A549 (cell line): ENCODE data around the gene DMRTA2. TPM values are rescaled to one million over a fixed set of nuclear protein-coding genes. Genes with fewer than 3 reads are reported as not detected.

Experiments
- ATAC-seq, 2 experiments: fragments of 200-7000 bp in 1 of 2; fragments of >200 bp in 1 of 2; cut with Nextera tagmentation in 1 of 2; cut with Tn5 transposase in 1 of 2; 3 replicates each; pipeline versions ENCODE4 v1.8.0 to v1.9.1; 2018 to 2020; ENCODE audit warnings: mild to moderate bottlenecking in 1 of 2, moderate library complexity in 1 of 2
- CTCF ChIA-PET: fragments of 300-600 bp; sonication (Branson Sonifier 250); formaldehyde crosslinking; extraction: SDS; loops from one replicate; lab custom pipeline; 2021; ENCODE audit warnings: antibody characterized with exemption, inconsistent platforms; lab: Yijun Ruan, JAX
- POLR2A ChIA-PET: fragments of 350-600 bp; formaldehyde crosslinking; extraction: SDS; loops from one replicate; lab custom pipeline; 2021; ENCODE audit warnings: antibody characterized with exemption, inconsistent platforms; lab: Yijun Ruan, JAX
- DNase-seq, 2 experiments: peaks; one replicate each; pipeline versions ENCODE4 v3.0.0 to v3.0.0-alpha.2; 2011 to 2016; ENCODE audit warnings: low read depth in 1 of 2, low spot score in 1 of 2
- FAIRE-seq: peaks from 2 replicates; lab custom pipeline; 2011; peaks lifted over from hg19 to GRCh38; lab: Jason Lieb, UNC
- H3K27ac ChIP-seq, 2 experiments: fragments of >200 bp; sonication (Bioruptor Twin); formaldehyde crosslinking; 3 replicates each; pipeline ENCODE4 v1.5.1; 2016 to 2017
- H3K4me1 ChIP-seq: fragments of >200 bp; sonication (Bioruptor Twin); formaldehyde crosslinking; 3 replicates; pipeline ENCODE4 v1.6.1; 2016
- H3K4me2 ChIP-seq: fragments of >200 bp; sonication (Bioruptor Twin); formaldehyde crosslinking; 3 replicates; pipeline ENCODE4 v1.6.1; 2016
- H3K4me3 ChIP-seq: fragments of >200 bp; sonication (Bioruptor Twin); formaldehyde crosslinking; 3 replicates; pipeline ENCODE4 v1.5.1; 2016
- H3K9me3 ChIP-seq: fragments of >200 bp; sonication (Bioruptor Twin); formaldehyde crosslinking; 3 replicates; pipeline ENCODE4 v1.6.1; 2016
- BHLHE40 ChIP-seq: IDR thresholded peaks from 2 replicates; pipeline ENCODE4 v1.6.1; 2012; ENCODE audit warnings: low read depth, low read length, inconsistent platforms
- CBX2 ChIP-seq: fragments of 200-600 bp; sonication (generic); IDR thresholded peaks from 2 replicates; pipeline ENCODE4 v1.6.1; 2016; ENCODE audit warnings: low read depth, mild to moderate bottlenecking, borderline replicate concordance
- CBX8 ChIP-seq: fragments of 200-600 bp; sonication (generic); IDR thresholded peaks from 2 replicates; pipeline ENCODE4 v1.6.1; 2016
- CEBPB ChIP-seq, 2 experiments: fragments of >200 bp in 1 of 2; sonication (Bioruptor Twin) in 1 of 2; formaldehyde crosslinking in 1 of 2; IDR thresholded peaks; 2 replicates each; pipeline ENCODE4 v1.6.1; 2012 to 2016
- CHD2 ChIP-seq: fragments of 150-350 bp; IDR thresholded peaks from 2 replicates; pipeline ENCODE4 v1.6.1; 2014; ENCODE audit warnings: low read length; ENCODE audit not compliant: partially characterized antibody
- CHD4 ChIP-seq: fragments of 200-600 bp; sonication (generic); IDR thresholded peaks from 2 replicates; pipeline ENCODE4 v1.6.1; 2016; ENCODE audit warnings: antibody characterized with exemption, mild to moderate bottlenecking, borderline replicate concordance
- E2F6 ChIP-seq: IDR thresholded peaks from 2 replicates; pipeline ENCODE4 v1.6.1; 2012; ENCODE audit warnings: low read depth, borderline replicate concordance
- EHMT2 ChIP-seq: fragments of 200-600 bp; sonication (generic); IDR thresholded peaks from 2 replicates; pipeline ENCODE4 v1.6.1; 2016; ENCODE audit warnings: antibody characterized with exemption, low read depth, mild to moderate bottlenecking, moderate library complexity
- ELK1 ChIP-seq: fragments of 150-350 bp; IDR thresholded peaks from 2 replicates; pipeline ENCODE4 v1.6.1; 2014; ENCODE audit warnings: low read depth, mild to moderate bottlenecking, low read length
- FOXS1 ChIP-seq: fragments of 250-450 bp; sonication (Bioruptor Pico); IDR thresholded peaks from 2 replicates; pipeline ENCODE4 v1.5.0; 2020; ENCODE audit warnings: mild to moderate bottlenecking, moderate library complexity
- HOXA7 ChIP-seq: fragments of 250-450 bp; sonication (Bioruptor Pico); IDR thresholded peaks from 2 replicates; pipeline ENCODE4 v1.5.0; 2020; ENCODE audit warnings: mild to moderate bottlenecking, moderate library complexity
- MAZ ChIP-seq: fragments of 150-350 bp; IDR thresholded peaks from 2 replicates; pipeline ENCODE4 v1.6.1; 2014; ENCODE audit warnings: antibody characterized with exemption, low read depth, low read length, borderline replicate concordance
- PHF8 ChIP-seq: fragments of 200-600 bp; sonication (generic); IDR thresholded peaks from 2 replicates; pipeline ENCODE4 v1.6.1; 2016; ENCODE audit warnings: low read depth, mild to moderate bottlenecking, antibody characterized with exemption, moderate library complexity, borderline replicate concordance
- RARB ChIP-seq: fragments of 250-450 bp; sonication (Bioruptor Pico); IDR thresholded peaks from 2 replicates; pipeline ENCODE4 v1.8.0; 2021; ENCODE audit warnings: mild to moderate bottlenecking, moderate library complexity
- RFX5 ChIP-seq: fragments of 450-650 bp; IDR thresholded peaks from 2 replicates; pipeline ENCODE4 v1.7.1; 2014; ENCODE audit warnings: antibody characterized with exemption, mild to moderate bottlenecking, moderate library complexity
- SREBF2 ChIP-seq: fragments of 450-650 bp; IDR thresholded peaks from 2 replicates; pipeline ENCODE4 v1.6.1; 2014; ENCODE audit warnings: mild to moderate bottlenecking, moderate library complexity
- USF2 ChIP-seq: fragments of 450-650 bp; IDR thresholded peaks from 2 replicates; pipeline ENCODE4 v1.6.1; 2014; ENCODE audit warnings: antibody characterized with exemption
- ZNF302 ChIP-seq: fragments of 250-450 bp; sonication (Bioruptor Pico); IDR thresholded peaks from 2 replicates; pipeline ENCODE4 v1.9.0; 2021; ENCODE audit warnings: inconsistent platforms, mild to moderate bottlenecking, moderate library complexity
- WGBS: methylation state at CpG from one replicate; pipeline ENCODE4 v1.1.6; 2017; ENCODE audit errors: missing lambda C conversion rate; 5-methylcytosine and 5-hydroxymethylcytosine counted together
- polyA plus RNA-seq, 4 experiments: library from polyadenylated mRNA; depleted of rRNA in 3 of 4; stranded (reverse); fragments of >200 nt; fragmentation: RNase III in 1 of 4; extraction: RNeasy Plus Mini Kit Qiagen cat#74134 plus additional on column Dnase treatment in 1 of 4; gene quantifications; 2 replicates in 3 of 4; 3 replicates in 1 of 4; pipeline ENCODE4 v1.2.3, GENCODE V29; 2011 to 2017

Gene DMRTA2
- polyA plus RNA-seq, 2 of the 4 experiments (the other 2 are of a cell fraction), result 0.03 to 0.13 TPM

GRCh38 chr1:50421366-50421748 is 1.9 kb downstream of the DMRTA2 start:
- 91% methylated on average over 33 of the region's 38 CpGs for WGBS
- H3K9me3 ChIP-seq, result no peaks in the 10 kb centered on the region
- no peak for DNase-seq
- no peak overlapping the region for H3K4me3 ChIP-seq
- ChIA-PET CTCF (no interaction called here), POLR2A (no interaction called here)
- no peak for ATAC-seq
- H3K27ac ChIP-seq, result no peak overlapping the region
- H3K4me2 ChIP-seq, result no peak overlapping the region
- peaks cover 11% of the 10 kb centered on the region; the same call in 1 of the 3 replicates for H3K4me1 ChIP-seq
- TF ChIP-seq PHF8 (no peak), HOXA7 (CRISPR knock-in tag) (no peak), RARB (CRISPR knock-in tag) (no peak), MAZ (no peak)
- TF ChIP-seq, all 56 proteins: peak for 0
- FAIRE-seq, result no peak

GRCh38 chr1:50420689-50421365 is 2.4 kb downstream of the DMRTA2 start:
- Histone ChIP-seq H3K4me2 (no peak overlapping the region), H3K4me3 (no peak overlapping the region), H3K27ac (no peak overlapping the region), H3K9me3 (no peaks in the 10 kb centered on the region), H3K4me1 (peaks cover 11% of the 10 kb centered on the region; the same call in 1 of the 3 replicates)
- FAIRE-seq (no peak), ATAC-seq (no peak), DNase-seq (no peak)
- CTCF ChIA-PET, result no interaction called here
- 84% methylated on average over 31 of the region's 69 CpGs for WGBS
- TF ChIP-seq RFX5 (no peak), SREBF2 (no peak), FOXS1 (CRISPR knock-in tag) (no peak), ZNF302 (no peak), USF2 (no peak), CBX8 (no peak), CEBPB (IDR thresholded peaks at IDR 0.05) (no peak), CHD4 (no peak), CHD2 (no peak), BHLHE40 (no peak)
- POLR2A ChIA-PET, result no interaction called here

GRCh38 chr1:50419907-50420677 is 3.2 kb downstream of the DMRTA2 start:
- H3K4me3 ChIP-seq, result no peak overlapping the region
- no peak for FAIRE-seq
- 68% methylated on average over 21 of the region's 21 CpGs for WGBS
- CTCF ChIA-PET, result no interaction called here
- TF ChIP-seq EHMT2 (no peak), ELK1 (no peak), CBX2 (no peak), CBX8 (no peak), E2F6 (no peak)
- no peak overlapping the region for H3K4me2 ChIP-seq
- ATAC-seq, result no peak
- no peak overlapping the region for H3K27ac ChIP-seq
- H3K4me1 ChIP-seq, result peaks cover 7% of the 10 kb centered on the region; the same call in 1 of the 3 replicates
- DNase-seq, result no peak
- no peaks in the 10 kb centered on the region for H3K9me3 ChIP-seq
- POLR2A ChIA-PET, result no interaction called here
